Pancreas (tissue), 10 donors: ENCODE results near the gene ARL10. TPM values are rescaled to one million over a fixed set of nuclear protein-coding genes. Genes with fewer than 3 reads are reported as not detected.
A peak's percentile ranks its signal among the peaks of the same experiment; 100 is the strongest.

Experiments used
- ATAC-seq, 4 donors: fragments of 200-7000 bp; cut with Tn5 transposase; one replicate each; pipeline versions ENCODE4 v1.8.0 to v1.9.1; 2020; ENCODE audit warnings: mild to moderate bottlenecking in 4 of 4, moderate library complexity in 4 of 4
- DNase-seq, 6 donors: peaks; one replicate each; pipeline ENCODE4 v3.0.0-alpha.2; 2020
- FAIRE-seq: peaks from 2 replicates; lab custom pipeline; 2012; peaks lifted over from hg19 to GRCh38; lab: Jason Lieb, UNC
- H3K27ac ChIP-seq, 4 donors: fragments of 200-600 bp; sonication (generic); 1 replicate in 3 of 4; 2 replicates in 1 of 4; pipeline versions ENCODE4 v1.5.0 to v1.8.0; 2020
- H3K27me3 ChIP-seq, 4 donors: fragments of 200-600 bp; one replicate each; pipeline ENCODE4 v1.8.0; 2021
- H3K36me3 ChIP-seq, 3 donors: fragments of 200-600 bp; sonication (generic) in 1 of 3; one replicate each; pipeline versions ENCODE4 v1.5.0 to v1.8.0; 2020 to 2021
- H3K4me1 ChIP-seq, 3 donors: fragments of 200-600 bp; one replicate each; pipeline ENCODE4 v1.8.0; 2021
- H3K4me3 ChIP-seq, 4 donors: fragments of 200-600 bp; sonication (generic) in 2 of 4; one replicate each; pipeline versions ENCODE4 v1.5.0 to v1.8.0; 2020 to 2021
- H3K9me3 ChIP-seq, 4 donors: fragments of 200-600 bp; one replicate each; pipeline ENCODE4 v1.8.0; 2021
- CTCF ChIP-seq, 4 donors: fragments of 200-600 bp; sonication (generic) in 3 of 4; IDR thresholded peaks; one replicate each; pipeline versions ENCODE4 v1.5.0 to v1.8.0; 2021; ENCODE audit warnings: antibody characterized with exemption in 4 of 4
- WGBS, 2 donors: extraction: QIAGEN DNeasy Blood & Tissue Kit; methylation state at CpG; one replicate each; pipeline ENCODE4 v1.1.7; 2013; 5-methylcytosine and 5-hydroxymethylcytosine counted together
- intact Hi-C, 3 donors: fragments of 100-400 bp; cut with DNase I; formaldehyde crosslinking; loops; one replicate each; pipeline versions ENCODE4 v1.11.1 to v1.14.2; 2022
- polyA plus RNA-seq, 2 donors: library from polyadenylated mRNA; stranded (reverse); fragments of 200-250 nt; gene quantifications; one replicate each; pipeline ENCODE4 v1.2.3, GENCODE V29; 2013
- total RNA-seq, 6 donors: library from RNA; stranded (reverse); fragmentation: NEBNext Ultra II Directional in 4 of 6; extraction: Animal tissue kit (Norgen Biotek cat#: 25700) in 4 of 6; gene quantifications; one replicate each; pipeline versions ENCODE4 v1.2.1 to v1.2.4, GENCODE V29; 2021 to 2023
- donor health status: healthy with polysubstance abuse.
- donor health status: DM: no; HTN: no; CAD: no; lungs with moderate emphysema.
- donor health status: DM: no; HTN: no; CAD: no.
- donor health status: control.
- donor health status: control.
- donor health status: Bipolar disorder and iron deficiency.
- donor health status: DM: yes; HTN: yes; CAD: no.
- donor health status: DM: no; HTN: no; CAD: no.
- donor health status: DM: no; HTN: no; CAD: no.
- donor health status: DM: yes; HTN: yes; CAD: no.

Gene ARL10
- total and polyA plus RNA-seq, 8 donors, result 0.95 to 5.3 (median 2.4) TPM

- no peak for TF ChIP-seq CTCF (IDR thresholded peaks at IDR 0.05)
- intact Hi-C loops, result no loop called here
- H3K4me3 ChIP-seq, result no peak overlapping the region
- no peak overlapping the region for H3K27ac ChIP-seq
- WGBS, 2 donors, result 56 to 81% methylated on average over 2 of the region's 2 CpGs
- H3K9me3 ChIP-seq, result no peaks in the 10 kb centered on the region
- no peaks in the 10 kb centered on the region for H3K4me1 ChIP-seq
- peaks cover 0 to 42% (median 27%) of the 10 kb centered on the region in 3 donors for H3K36me3 ChIP-seq
- FAIRE-seq, result no peak
- DNase-seq, result no peak
- no peak for ATAC-seq
- no peaks in the 10 kb centered on the region for H3K27me3 ChIP-seq
Measured at GRCh38 chr5:176342766-176343458, 22.4 kb upstream of the ARL10 start.

- H3K4me3 ChIP-seq, result no peak overlapping the region
- H3K27me3 ChIP-seq, result no peaks in the 10 kb centered on the region
- intact Hi-C loops, result no loop called here
- no peaks in the 10 kb centered on the region for H3K9me3 ChIP-seq
- ATAC-seq, result no peak
- no peak overlapping the region for H3K27ac ChIP-seq
- no peak for TF ChIP-seq CTCF (IDR thresholded peaks at IDR 0.05)
- 97 to 98% methylated on average over 8 of the region's 8 CpGs for WGBS, 2 donors
- no peak for FAIRE-seq
- H3K4me1 ChIP-seq, result no peaks in the 10 kb centered on the region
- DNase-seq, result no peak
- peaks cover 0 to 63% (median 37%) of the 10 kb centered on the region in 3 donors for H3K36me3 ChIP-seq
Measured at GRCh38 chr5:176350416-176350815, 14.9 kb upstream of the ARL10 start.

GRCh38 chr5:176352116-176352878 is 13.0 kb upstream of the ARL10 start:
- 88 to 91% methylated on average over 5 of the region's 5 CpGs for whole genome bisulfite sequencing, 2 donors

GRCh38 chr5:176353533-176353932 is 11.8 kb upstream of the ARL10 start:
- WGBS, 2 donors, result 92 to 95% methylated on average over 4 of the region's 4 CpGs
- ATAC-seq (no peak), FAIRE-seq (no peak), DNase-seq (no peak)
- Histone ChIP-seq H3K36me3 (peaks cover 0 to 32% (median 14%) of the 10 kb centered on the region in 3 donors), H3K9me3 (no peaks in the 10 kb centered on the region), H3K27me3 (no peaks in the 10 kb centered on the region), H3K4me3 (no peak overlapping the region), H3K27ac (no peak overlapping the region), H3K4me1 (no peaks in the 10 kb centered on the region)
- no peak for TF ChIP-seq CTCF (IDR thresholded peaks at IDR 0.05)
- intact Hi-C loops, result no loop called here

More at GRCh38 chr5:176352116-176352878, 13.0 kb upstream of the ARL10 start:
- FAIRE-seq (no peak), ATAC-seq (peak in 2 of 4 donors; percentile 27 to 78), DNase-seq (no peak)
- TF ChIP-seq CTCF (IDR thresholded peaks at IDR 0.05), result no peak
- Histone ChIP-seq H3K27me3 (no peaks in the 10 kb centered on the region), H3K4me1 (no peaks in the 10 kb centered on the region), H3K36me3 (peaks cover 0 to 44% (median 22%) of the 10 kb centered on the region in 3 donors), H3K9me3 (no peaks in the 10 kb centered on the region), H3K27ac (peak overlapping the region in 1 of 4 donors; percentile 15), H3K4me3 (no peak overlapping the region)
- intact Hi-C loops, result no loop called here
